Endodermal cell (in vitro differentiated cells): ENCODE results near the gene NR4A3. TPM values are rescaled to one million over a fixed set of nuclear protein-coding genes. Genes with fewer than 3 reads are reported as not detected.

ENCODE experiments used
- DNase-seq: peaks from one replicate; pipeline ENCODE4 v3.0.0-alpha.2; 2017
- H3K27ac ChIP-seq: 2 replicates; pipeline ENCODE4 v1.5.1; 2013; ENCODE audit warnings: mild to moderate bottlenecking, low read depth, low read length, moderate library complexity
- H3K27me3 ChIP-seq: 2 replicates; pipeline ENCODE4 v1.6.1; 2013; ENCODE audit warnings: mild to moderate bottlenecking, low read length, moderate library complexity; ENCODE audit not compliant: insufficient read depth, control insufficient read depth, poor library complexity, severe bottlenecking
- H3K36me3 ChIP-seq: 2 replicates; pipeline ENCODE4 v1.7.0; 2013; ENCODE audit warnings: mild to moderate bottlenecking, low read length, moderate library complexity; ENCODE audit not compliant: control insufficient read depth, insufficient read depth
- H3K4me1 ChIP-seq: one replicate; pipeline ENCODE4 v1.7.0; 2013; ENCODE audit warnings: low read length; ENCODE audit not compliant: control insufficient read depth, insufficient read depth
- H3K4me3 ChIP-seq: 2 replicates; pipeline ENCODE4 v1.5.1; 2013; ENCODE audit warnings: mild to moderate bottlenecking, low read length, moderate library complexity
- H3K9ac ChIP-seq: 2 replicates; pipeline ENCODE4 v1.6.1; 2013; ENCODE audit warnings: mild to moderate bottlenecking, low read length, moderate library complexity; ENCODE audit not compliant: poor library complexity, severe bottlenecking; ENCODE audit errors: extremely low read depth
- H3K9me3 ChIP-seq: 2 replicates; pipeline ENCODE4 v1.6.1; 2013; ENCODE audit warnings: mild to moderate bottlenecking, low read length, moderate library complexity; ENCODE audit not compliant: control insufficient read depth
- H3K27ac Mint-ChIP-seq: 2 replicates; pipeline ENCODE4 v1.8.0; 2020; ENCODE audit warnings: mixed read lengths
- H3K27me3 Mint-ChIP-seq: 2 replicates; pipeline ENCODE4 v1.8.0; 2021; ENCODE audit warnings: mild to moderate bottlenecking, mixed read lengths; ENCODE audit not compliant: insufficient read depth
- H3K36me3 Mint-ChIP-seq: 2 replicates; pipeline ENCODE4 v1.8.0; 2020; ENCODE audit warnings: low read depth, mixed read lengths
- H3K4me1 Mint-ChIP-seq: 2 replicates; pipeline ENCODE4 v1.8.0; 2020; ENCODE audit warnings: mixed read lengths
- H3K4me3 Mint-ChIP-seq: 2 replicates; pipeline ENCODE4 v1.8.0; 2020; ENCODE audit warnings: mild to moderate bottlenecking, moderate library complexity, mixed read lengths
- H3K9me3 Mint-ChIP-seq: 2 replicates; pipeline ENCODE4 v1.8.0; 2020; ENCODE audit warnings: mild to moderate bottlenecking, mixed read lengths
- WGBS, 2 experiments: methylation state at CpG; one replicate each; pipeline versions ENCODE4 v1.1.5 to v1.1.7; 2013; ENCODE audit warnings: missing lambda C conversion rate in 2 of 2, mixed read lengths in 1 of 2; ENCODE audit not compliant: insufficient coverage in 1 of 2, insufficient read length in 1 of 2; 5-methylcytosine and 5-hydroxymethylcytosine counted together
- total RNA-seq, 2 donors: library from RNA; stranded (reverse); fragmentation: NEBNext Ultra II Directional in 1 of 2; extraction: Animal tissue kit (Norgen Biotek cat#: 25700) in 1 of 2; gene quantifications; 2 replicates in 1 of 2; 3 replicates in 1 of 2; pipeline ENCODE4 v1.2.1, GENCODE V29; 2021
- TF ChIP-seq, protein P1 (sequence below): fragments of 200-600 bp; sonication (generic); conservative IDR thresholded peaks from 2 replicates; pipeline ENCODE4 v1.5.0; 2021; ENCODE audit warnings: antibody characterized with exemption, mild to moderate bottlenecking

The NR4A3 gene
- total RNA-seq, 2 donors from 2014 or later = 0.37 to 0.75 TPM

- H3K27me3 Mint-ChIP-seq = no peaks in the 10 kb centered on the region
- Histone ChIP-seq H3K9ac (no peak overlapping the region), H3K9me3 (peaks cover 3% of the 10 kb centered on the region), H3K27ac (no peak overlapping the region), H3K4me3 (no peak overlapping the region), H3K36me3 (no peaks in the 10 kb centered on the region), H3K4me1 (peaks cover 5% of the 10 kb centered on the region), H3K27me3 (no peaks in the 10 kb centered on the region)
- H3K27ac Mint-ChIP-seq = no peak overlapping the region
- H3K4me3 Mint-ChIP-seq = no peak overlapping the region
- TF ChIP-seq, protein P1, sequence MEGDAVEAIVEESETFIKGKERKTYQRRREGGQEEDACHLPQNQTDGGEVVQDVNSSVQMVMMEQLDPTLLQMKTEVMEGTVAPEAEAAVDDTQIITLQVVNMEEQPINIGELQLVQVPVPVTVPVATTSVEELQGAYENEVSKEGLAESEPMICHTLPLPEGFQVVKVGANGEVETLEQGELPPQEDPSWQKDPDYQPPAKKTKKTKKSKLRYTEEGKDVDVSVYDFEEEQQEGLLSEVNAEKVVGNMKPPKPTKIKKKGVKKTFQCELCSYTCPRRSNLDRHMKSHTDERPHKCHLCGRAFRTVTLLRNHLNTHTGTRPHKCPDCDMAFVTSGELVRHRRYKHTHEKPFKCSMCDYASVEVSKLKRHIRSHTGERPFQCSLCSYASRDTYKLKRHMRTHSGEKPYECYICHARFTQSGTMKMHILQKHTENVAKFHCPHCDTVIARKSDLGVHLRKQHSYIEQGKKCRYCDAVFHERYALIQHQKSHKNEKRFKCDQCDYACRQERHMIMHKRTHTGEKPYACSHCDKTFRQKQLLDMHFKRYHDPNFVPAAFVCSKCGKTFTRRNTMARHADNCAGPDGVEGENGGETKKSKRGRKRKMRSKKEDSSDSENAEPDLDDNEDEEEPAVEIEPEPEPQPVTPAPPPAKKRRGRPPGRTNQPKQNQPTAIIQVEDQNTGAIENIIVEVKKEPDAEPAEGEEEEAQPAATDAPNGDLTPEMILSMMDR = no peak
- DNase-seq = no peak
- H3K36me3 Mint-ChIP-seq = no peaks in the 10 kb centered on the region
- H3K9me3 Mint-ChIP-seq = no peaks in the 10 kb centered on the region
- peaks cover 21% of the 10 kb centered on the region for H3K4me1 Mint-ChIP-seq
Observed at GRCh38 chr9:99787556-99787955, 34.1 kb upstream of the NR4A3 start.

DNA sequence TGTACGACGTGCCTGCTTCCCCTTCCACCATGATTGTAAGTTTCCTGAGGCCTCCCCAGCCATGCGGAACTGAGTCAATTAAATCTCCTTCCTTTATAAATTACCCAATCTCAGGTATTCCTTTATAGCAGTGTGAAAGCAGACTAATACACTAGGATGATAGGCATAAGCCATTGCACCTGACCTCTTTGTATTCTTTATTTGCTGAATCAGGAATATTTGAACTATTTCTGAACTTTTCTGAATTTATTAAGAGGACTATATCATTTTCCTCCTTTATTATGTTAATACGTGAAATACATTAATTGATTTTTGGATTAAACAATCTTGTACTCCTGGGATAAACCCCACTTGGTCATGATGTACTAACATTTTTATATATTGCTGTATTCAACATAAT, 28.2 kb upstream of the NR4A3 start:
- H3K4me3 ChIP-seq = no peak overlapping the region
- H3K27ac ChIP-seq = no peak overlapping the region
- no peaks in the 10 kb centered on the region for H3K9me3 Mint-ChIP-seq
- no peak for DNase-seq
- no peaks in the 10 kb centered on the region for H3K36me3 ChIP-seq
- H3K27me3 ChIP-seq = no peaks in the 10 kb centered on the region
- no peak overlapping the region for H3K4me3 Mint-ChIP-seq
- H3K9me3 ChIP-seq = no peaks in the 10 kb centered on the region
- WGBS, 2 experiments = 94 to 100% methylated on average over 1 to 3 of the region's 4 CpGs
- no peak overlapping the region for H3K27ac Mint-ChIP-seq
- TF ChIP-seq, protein P1 = no peak
- no peak overlapping the region for H3K9ac ChIP-seq
- no peaks in the 10 kb centered on the region for H3K4me1 ChIP-seq
- H3K36me3 Mint-ChIP-seq = no peaks in the 10 kb centered on the region
- H3K4me1 Mint-ChIP-seq = no peaks in the 10 kb centered on the region
- no peaks in the 10 kb centered on the region for H3K27me3 Mint-ChIP-seq

DNA sequence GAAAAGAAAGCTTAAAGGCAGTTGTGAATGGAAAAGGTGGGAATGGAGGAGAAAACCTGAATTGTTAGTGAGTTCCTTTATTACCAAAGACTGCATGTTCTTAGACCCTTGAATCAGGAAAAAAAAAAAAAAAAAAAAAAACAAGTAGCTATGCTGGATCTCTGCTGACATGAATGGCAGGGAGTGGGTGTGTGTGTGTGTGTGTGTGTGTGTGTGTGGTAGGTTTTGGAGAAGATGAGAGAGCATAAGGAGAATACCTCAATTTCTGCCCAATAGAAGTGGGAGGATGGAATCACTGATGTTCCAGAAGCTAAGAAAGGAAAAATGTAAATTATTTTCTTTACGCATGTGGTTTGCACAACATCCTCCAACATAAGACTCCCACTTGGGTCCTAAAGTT, 25.5 kb upstream of the NR4A3 start:
- no peak for DNase-seq
- Mint-ChIP-seq H3K36me3 (peaks cover 6% of the 10 kb centered on the region), H3K27me3 (no peaks in the 10 kb centered on the region), H3K4me1 (no peaks in the 10 kb centered on the region), H3K27ac (no peak overlapping the region), H3K4me3 (no peak overlapping the region), H3K9me3 (no peaks in the 10 kb centered on the region)
- Histone ChIP-seq H3K9ac (no peak overlapping the region), H3K36me3 (peaks cover 12% of the 10 kb centered on the region), H3K4me3 (no peak overlapping the region), H3K9me3 (no peaks in the 10 kb centered on the region), H3K27me3 (no peaks in the 10 kb centered on the region), H3K4me1 (no peaks in the 10 kb centered on the region), H3K27ac (no peak overlapping the region)
- TF ChIP-seq, protein P1 = no peak
- 100% methylated on average over 1 of the region's 1 CpG; no CpG with 5 or more reads in 1 of the 2 experiments for WGBS, 2 experiments
